HG02759 (cell line): Measurements from ENCODE around the gene WNT11.

Experiments
- ATAC-seq: cut with Tn5 transposase; IDR thresholded peaks from one replicate; pipeline ENCODE4 v1.9.1; 2021; ENCODE audit warnings: mild to moderate bottlenecking, moderate library complexity; ENCODE audit not compliant: unreplicated experiment

The WNT11 gene

GRCh38 chr11:76238551-76238950 is 32.2 kb upstream of the WNT11 start:
- ATAC-seq, result no peak

DNA sequence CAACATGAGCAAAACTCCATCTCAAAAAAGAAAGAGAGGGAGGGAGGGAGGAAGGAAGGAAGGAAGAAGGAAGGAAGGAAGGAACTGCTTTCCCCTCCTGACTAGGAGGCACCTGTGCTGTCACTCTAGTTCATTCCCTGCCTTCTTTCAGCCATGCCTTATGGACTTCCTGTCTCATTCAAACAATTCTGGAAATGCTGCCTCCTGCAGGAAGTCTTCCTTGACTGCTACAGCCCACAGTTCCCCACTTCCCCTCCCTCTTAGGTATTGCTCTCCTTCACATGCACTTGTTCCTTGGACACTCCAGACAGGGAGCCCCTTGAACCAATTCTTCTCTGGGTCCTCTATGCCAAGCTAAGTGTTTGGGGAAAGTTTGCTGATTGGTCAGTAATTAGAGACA is 31.6 kb upstream of the WNT11 start:
- ATAC-seq, result no peak

DNA sequence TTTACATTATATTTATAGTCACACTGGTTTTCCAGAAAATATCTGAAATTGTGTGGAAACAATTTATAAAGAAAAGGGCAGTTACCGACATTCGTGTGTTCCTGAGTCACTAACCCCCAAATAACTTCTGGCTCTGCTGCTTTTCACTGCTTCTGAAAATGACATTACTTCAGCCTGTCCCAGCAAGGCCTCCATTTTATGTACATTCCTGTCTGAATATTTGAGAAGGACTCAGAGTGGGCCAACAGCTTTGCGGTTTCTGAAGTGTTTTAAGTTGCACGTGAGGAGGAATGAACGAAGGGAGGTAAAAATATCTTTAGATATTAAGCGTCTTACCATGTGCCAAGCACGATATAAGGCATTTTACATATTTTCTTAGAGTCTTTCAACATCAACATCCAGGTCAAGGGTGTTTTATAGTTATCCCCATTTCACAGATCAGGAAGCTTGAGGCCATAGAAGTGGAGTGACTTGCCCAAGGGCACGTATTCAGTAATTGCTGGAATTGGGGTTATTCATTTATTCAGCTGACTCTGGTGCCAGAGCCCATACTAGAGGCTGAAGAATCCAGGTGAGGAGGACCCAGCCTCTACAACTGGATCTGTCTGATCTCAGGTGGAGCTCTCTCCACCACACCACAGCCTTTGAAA is 30.8 kb upstream of the WNT11 start:
- no peak for ATAC-seq

GRCh38 chr11:76236092-76236999 is 30.0 kb upstream of the WNT11 start:
- peak; percentile 16 for ATAC-seq

DNA sequence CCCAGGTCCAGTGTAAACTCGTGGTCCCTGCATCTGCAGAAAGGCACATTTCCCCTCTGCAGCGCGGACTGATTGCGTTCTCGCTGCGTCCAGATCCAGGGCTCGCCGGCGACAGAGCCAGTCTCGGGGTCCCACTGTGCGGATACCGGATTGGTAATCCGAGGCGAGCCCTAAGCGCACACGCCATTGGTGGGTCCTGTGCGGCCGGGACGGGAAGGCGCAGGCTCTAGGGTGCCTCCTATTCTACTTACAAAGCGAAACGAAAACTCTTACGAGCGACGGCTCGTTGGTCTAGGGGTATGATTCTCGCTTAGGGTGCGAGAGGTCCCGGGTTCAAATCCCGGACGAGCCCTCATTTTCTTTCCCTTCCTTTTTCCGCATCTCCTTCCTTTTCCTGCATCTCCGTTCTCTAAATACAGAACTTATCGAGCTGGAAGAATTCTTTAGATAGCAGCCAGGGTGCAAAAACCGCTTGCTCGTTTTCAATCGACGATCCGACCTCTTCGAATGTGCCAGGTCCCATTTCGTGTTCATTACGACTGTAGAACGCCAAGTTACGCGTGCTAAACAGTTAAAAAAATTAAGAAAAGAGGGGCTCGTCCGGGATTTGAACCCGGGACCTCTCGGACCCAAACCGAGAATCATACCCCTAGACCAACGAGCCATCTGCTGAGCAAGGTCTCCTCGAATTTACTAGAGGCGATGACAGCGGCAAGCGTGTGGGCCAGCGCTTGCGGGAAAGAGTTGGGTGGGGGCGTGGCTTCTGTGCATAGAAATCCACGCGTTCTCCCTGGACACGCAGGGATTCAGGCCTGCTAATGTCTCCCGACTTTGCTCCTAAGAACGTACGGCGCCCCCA is 29.2 kb upstream of the WNT11 start:
- ATAC-seq, result peak; percentile 70

GRCh38 chr11:76234416-76235232 is 28.3 kb upstream of the WNT11 start:
- ATAC-seq, result peak; percentile 17

GRCh38 chr11:76234021-76234415 is 27.7 kb upstream of the WNT11 start:
- ATAC-seq, result no peak

DNA sequence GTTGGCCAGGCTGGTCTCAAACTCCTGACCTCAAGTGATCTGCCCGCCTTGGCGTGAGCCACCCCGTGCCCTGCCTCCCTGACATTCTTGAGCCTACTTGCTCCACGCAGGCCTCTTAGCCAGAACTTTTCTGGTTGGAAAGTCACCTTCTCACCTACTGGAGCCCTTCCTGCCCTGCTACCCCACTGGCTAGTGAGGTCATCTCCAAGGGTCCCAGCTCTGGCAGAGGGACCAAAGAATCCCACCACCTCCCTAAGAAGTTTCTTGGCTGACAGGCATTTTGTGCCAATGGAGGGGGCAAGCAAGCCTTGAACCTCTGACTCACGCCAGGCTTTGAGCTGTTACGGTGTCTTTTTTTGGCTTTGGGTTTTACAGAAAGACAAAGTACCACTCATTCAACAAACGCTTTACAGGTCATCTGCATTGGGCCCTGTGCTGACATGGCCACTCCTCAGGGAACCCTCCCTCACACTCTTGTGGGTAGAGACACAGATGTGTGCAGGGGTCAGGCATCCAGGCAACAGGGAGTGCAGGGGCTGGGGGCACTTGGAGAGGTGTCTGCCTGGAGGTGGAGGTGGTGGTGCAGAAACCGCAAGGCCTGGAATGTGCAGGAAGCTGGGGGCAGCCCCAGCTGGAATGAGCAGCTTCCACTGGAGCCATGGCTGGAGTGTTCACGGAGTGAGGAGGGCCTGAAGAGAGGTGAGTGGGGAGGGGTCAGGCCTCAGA is 27.1 kb upstream of the WNT11 start:
- no peak for ATAC-seq

GRCh38 chr11:76232026-76232665 is 25.8 kb upstream of the WNT11 start:
- no peak for ATAC-seq

GRCh38 chr11:76231121-76231738 is 24.9 kb upstream of the WNT11 start:
- no peak for ATAC-seq

DNA sequence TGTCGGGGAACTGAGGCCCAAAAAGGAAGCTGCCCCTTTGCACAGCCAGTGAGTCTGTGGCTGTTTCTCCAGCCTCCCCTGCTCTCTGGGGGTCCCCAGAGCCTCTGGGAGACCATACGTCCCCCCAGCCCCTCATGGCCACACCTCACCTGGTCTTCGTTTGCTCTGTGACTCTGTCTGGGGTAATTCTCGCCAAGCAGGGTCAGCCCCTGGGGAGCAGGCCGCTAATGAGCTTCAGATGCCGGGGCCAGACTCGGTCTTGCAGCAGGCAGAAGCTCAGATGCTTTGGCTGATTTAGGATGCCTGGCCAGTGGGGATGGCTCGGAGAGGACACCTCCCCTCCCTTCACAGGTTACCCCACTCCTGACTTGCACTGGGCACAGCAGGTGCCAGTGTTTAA is 24.1 kb upstream of the WNT11 start:
- ATAC-seq, result no peak

DNA sequence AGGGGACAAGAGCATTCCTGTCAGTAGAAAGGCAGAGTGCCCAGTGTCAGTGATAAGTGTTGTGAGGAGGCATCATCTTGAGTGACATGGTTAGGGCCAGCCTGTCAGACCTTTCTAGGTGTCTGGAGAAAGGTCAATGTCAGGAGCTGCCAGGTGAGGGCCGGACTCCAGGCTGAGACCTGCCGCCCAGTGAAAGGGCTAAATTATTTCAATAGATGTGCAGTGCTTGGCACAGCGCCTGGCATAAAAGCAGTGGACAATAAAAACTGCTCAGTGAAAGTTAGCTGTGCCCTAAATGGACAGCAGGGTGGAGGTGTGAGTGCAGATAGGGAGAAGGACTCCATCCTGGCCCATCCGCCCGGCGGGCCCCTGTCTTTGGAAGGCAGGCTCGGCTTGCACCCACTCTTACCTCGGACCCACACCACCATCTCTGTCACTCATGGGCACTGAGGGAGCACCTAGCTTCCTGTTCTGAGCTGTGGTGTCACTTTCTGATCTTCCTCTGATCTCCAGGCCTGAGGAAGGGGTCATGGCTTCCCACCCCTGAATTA is 23.5 kb upstream of the WNT11 start:
- ATAC-seq, result no peak

GRCh38 chr11:76228875-76229149 is 22.5 kb upstream of the WNT11 start:
- no peak for ATAC-seq

GRCh38 chr11:76228071-76228874 is 22.0 kb upstream of the WNT11 start:
- no peak for ATAC-seq

GRCh38 chr11:76226626-76227025 is 20.3 kb upstream of the WNT11 start:
- no peak for ATAC-seq

DNA sequence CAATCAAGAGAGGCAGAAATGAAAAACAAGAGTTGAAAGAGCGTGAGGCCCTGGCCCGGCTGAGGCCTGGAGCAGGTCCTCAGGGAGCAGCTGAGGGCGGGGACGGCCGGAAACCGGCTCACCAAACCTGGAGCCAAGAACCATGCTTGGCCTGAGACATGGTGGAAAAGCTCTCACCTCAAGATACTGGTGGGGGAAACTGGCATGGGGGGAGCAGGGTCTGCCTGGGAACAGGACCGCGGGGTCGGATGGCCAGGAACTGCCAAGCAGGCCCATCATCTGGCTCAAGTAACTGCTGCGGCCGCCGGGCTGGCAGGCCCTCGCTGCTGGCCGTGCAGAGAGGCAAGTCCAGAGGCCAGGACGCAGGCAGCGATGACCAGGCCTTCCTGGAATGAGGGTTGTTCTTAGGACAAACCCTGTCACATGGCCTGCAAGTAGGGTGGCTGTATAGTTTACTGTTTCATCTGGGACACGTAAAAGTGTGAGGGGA is 18.9 kb upstream of the WNT11 start:
- no peak for ATAC-seq

GRCh38 chr11:76224461-76225121 is 18.3 kb upstream of the WNT11 start:
- ATAC-seq, result no peak
